D721Med (cell line): ENCODE measurements around the gene EIF1.

ENCODE experiments used
- DNase-seq: peaks from one replicate; pipeline ENCODE4 v3.0.0; 2011; ENCODE audit warnings: low spot score; ENCODE audit not compliant: insufficient read length
- FAIRE-seq: peaks from 2 replicates; lab custom pipeline; 2011; peaks lifted over from hg19 to GRCh38; lab: Jason Lieb, UNC
- CTCF ChIP-seq: IDR thresholded peaks from 2 replicates; pipeline ENCODE4 v1.5.1; 2012; ENCODE audit warnings: mild to moderate bottlenecking, control low read depth; ENCODE audit not compliant: insufficient read depth; ENCODE audit errors: missing control alignments

The EIF1 gene

GRCh38 chr17:41647940-41648410, 40.7 kb upstream of the EIF1 start:
- peak; percentile 94 for TF ChIP-seq CTCF
- peak; percentile 80 for DNase-seq
- FAIRE-seq: no peak

GRCh38 chr17:41648411-41649195, 40.1 kb upstream of the EIF1 start:
- DNase-seq: peak; percentile 81
- FAIRE-seq: no peak
- peak; percentile 88 for TF ChIP-seq CTCF

- no peak for TF ChIP-seq CTCF
- DNase-seq (no peak), FAIRE-seq (no peak)
Measured at GRCh38 chr17:41649923-41650519, 38.7 kb upstream of the EIF1 start.

- DNase-seq: no peak
- no peak for TF ChIP-seq CTCF
- no peak for FAIRE-seq
Measured at GRCh38 chr17:41650794-41651624, 37.7 kb upstream of the EIF1 start.

GRCh38 chr17:41651625-41652460, 36.8 kb upstream of the EIF1 start:
- FAIRE-seq: no peak
- TF ChIP-seq CTCF: no peak
- DNase-seq: no peak

GRCh38 chr17:41652461-41652970, 36.2 kb upstream of the EIF1 start:
- FAIRE-seq (no peak), DNase-seq (peak; percentile 9)
- no peak for TF ChIP-seq CTCF
